GM12878 (cell line): ENCODE measurements around the gene PAPSS2. TPM values are rescaled to one million over a fixed set of nuclear protein-coding genes. Genes with fewer than 3 reads are reported as not detected.

Experiments used
- ATAC-seq: fragments of 200-7000 bp; cut with Tn5 transposase; 3 replicates; pipeline ENCODE4 v1.9.1; 2020; ENCODE audit warnings: mild to moderate bottlenecking, moderate library complexity
- BruUV-seq: library from RNA; stranded (reverse); fragments of 400-500 nt; replicated peaks from 2 replicates; lab custom pipeline; 2021; lab: Mats Ljungman, UMichigan
- CTCF ChIA-PET: fragments of 300-600 bp; sonication (Branson Sonifier 250); formaldehyde crosslinking; extraction: SDS; loops from one replicate; lab custom pipeline; 2021; ENCODE audit warnings: inconsistent platforms; lab: Yijun Ruan, JAX
- POLR2A ChIA-PET: fragments of 350-600 bp; formaldehyde crosslinking; extraction: SDS; loops from one replicate; lab custom pipeline; 2021; ENCODE audit warnings: inconsistent platforms; lab: Charles Lee
- RAD21 ChIA-PET: fragments of 300-600 bp; sonication (Branson Sonifier 250); formaldehyde crosslinking; loops from one replicate; lab custom pipeline; 2023; ENCODE audit warnings: antibody characterized with exemption; ENCODE audit not compliant: unreplicated experiment; lab: Charles Lee
- SMC1A ChIA-PET: fragments of 300-600 bp; sonication (Branson Sonifier 250); formaldehyde crosslinking; loops from one replicate; lab custom pipeline; 2023; ENCODE audit not compliant: unreplicated experiment, uncharacterized antibody; lab: Charles Lee
- DNase-seq: peaks from one replicate; pipeline ENCODE4 v3.0.0-alpha.2; 2011; ENCODE audit warnings: low read depth, low spot score
- FAIRE-seq: peaks from 3 replicates; lab custom pipeline; 2011; peaks lifted over from hg19 to GRCh38; lab: Jason Lieb, UNC
- H2AFZ ChIP-seq: 2 replicates; pipeline ENCODE4 v1.6.0; 2011; ENCODE audit warnings: low read depth, low read length, control low read depth; ENCODE audit not compliant: control insufficient read depth
- H3K27ac ChIP-seq: 2 replicates; pipeline ENCODE4 v1.5.1; 2011; ENCODE audit warnings: control low read depth; ENCODE audit not compliant: control insufficient read depth, insufficient read depth
- H3K27me3 ChIP-seq, 2 experiments: replicated peaks in 1 of 2; 2 replicates each; pipeline versions ENCODE4 v1.6.0 to v1.6.1; 2011; ENCODE audit warnings: low read length in 1 of 2; ENCODE audit not compliant: control insufficient read depth in 2 of 2, insufficient read depth in 2 of 2
- H3K36me3 ChIP-seq, 2 experiments: 2 replicates each; pipeline ENCODE4 v1.5.1; 2011; ENCODE audit warnings: low read length in 1 of 2; ENCODE audit not compliant: control insufficient read depth in 2 of 2, insufficient read depth in 2 of 2
- H3K4me1 ChIP-seq: 2 replicates; pipeline ENCODE4 v1.6.1; 2011; ENCODE audit warnings: mild to moderate bottlenecking, low read length, moderate library complexity, mixed read lengths; ENCODE audit not compliant: control insufficient read depth, insufficient read depth
- H3K4me2 ChIP-seq: 2 replicates; pipeline ENCODE4 v1.6.0; 2011; ENCODE audit warnings: control low read depth; ENCODE audit not compliant: control insufficient read depth, insufficient read depth
- H3K4me3 ChIP-seq: fragments of 200-600 bp; sonication (generic); 2 replicates; pipeline ENCODE4 v1.5.1; 2016
- H3K79me2 ChIP-seq: 2 replicates; pipeline ENCODE4 v1.6.0; 2011; ENCODE audit warnings: low read length; ENCODE audit not compliant: control insufficient read depth, insufficient read depth
- H3K9ac ChIP-seq: 2 replicates; pipeline ENCODE4 v1.8.0; 2011; ENCODE audit warnings: low read length, control low read depth, mixed read lengths; ENCODE audit not compliant: control insufficient read depth, insufficient read depth
- H3K9me3 ChIP-seq: replicated peaks from 3 replicates; pipeline ENCODE4 v1.5.1; 2011; ENCODE audit warnings: mild to moderate bottlenecking, low read length; ENCODE audit not compliant: control insufficient read depth, insufficient read depth
- H4K20me1 ChIP-seq: 2 replicates; pipeline ENCODE4 v1.6.0; 2011; ENCODE audit not compliant: control insufficient read depth, insufficient read depth
- CHD4 ChIP-seq: fragments of 200-600 bp; sonication (generic); IDR thresholded peaks from 2 replicates; pipeline ENCODE4 v1.6.1; 2016; ENCODE audit warnings: mild to moderate bottlenecking
- DPF2 ChIP-seq: fragments of 450-650 bp; IDR thresholded peaks from 2 replicates; pipeline ENCODE4 v1.6.1; 2017; ENCODE audit warnings: mild to moderate bottlenecking
- GABPA ChIP-seq: IDR thresholded peaks from 2 replicates; pipeline ENCODE4 v1.6.1; 2014; ENCODE audit warnings: antibody characterized with exemption, low read depth, mild to moderate bottlenecking, inconsistent platforms
- HCFC1 ChIP-seq: fragments of 150-350 bp; IDR thresholded peaks from 2 replicates; pipeline ENCODE4 v1.6.1; 2014; ENCODE audit warnings: low read length
- HDAC6 ChIP-seq: fragments of 200-600 bp; sonication (generic); IDR thresholded peaks from one replicate; pipeline ENCODE4 v1.8.0; 2017; ENCODE audit warnings: antibody characterized with exemption; ENCODE audit not compliant: unreplicated experiment
- MTA3 ChIP-seq: IDR thresholded peaks from 2 replicates; pipeline ENCODE4 v1.6.1; 2012; ENCODE audit warnings: low read length, inconsistent platforms, borderline replicate concordance
- POLR2AphosphoS5 ChIP-seq: IDR thresholded peaks from 2 replicates; pipeline ENCODE4 v1.6.1; 2011; ENCODE audit warnings: mild to moderate bottlenecking, low read length, inconsistent platforms
- RCOR1 ChIP-seq: conservative IDR thresholded peaks from 2 replicates; pipeline ENCODE4 v1.6.1; 2012; ENCODE audit warnings: low read depth, low read length, improper control_type of control experiment
- ZSCAN29 ChIP-seq: fragments of 450-650 bp; IDR thresholded peaks from 2 replicates; pipeline ENCODE4 v1.6.1; 2017; ENCODE audit warnings: mild to moderate bottlenecking, moderate library complexity
- WGBS: methylation state at CpG from one replicate; pipeline ENCODE4 v1.1.6; 2016; ENCODE audit warnings: low lambda C conversion rate; ENCODE audit not compliant: insufficient replicate concordance, insufficient coverage; ENCODE audit errors: missing lambda C conversion rate; 5-methylcytosine and 5-hydroxymethylcytosine counted together
- in situ Hi-C: fragments of 300-500 bp; cut with MboI; formaldehyde crosslinking; loops from 9 replicates; pipeline ENCODE4 v1.14.3; 2018; ENCODE audit warnings: mixed read lengths
- intact Hi-C: fragments of 100-400 bp; cut with micrococcal nuclease; formaldehyde crosslinking; loops from one replicate; pipeline ENCODE4 v1.14.2; 2022; ENCODE audit not compliant: unreplicated experiment
- polyA plus RNA-seq, 11 experiments: library from polyadenylated mRNA; depleted of rRNA in 4 of 11; unstranded in 6 of 11; stranded (reverse) in 5 of 11; fragments of >200 nt; fragmentation: Nextera tagmentation in 4 of 11; fragmentation: Illumina TruSeq in 1 of 11; extraction: Ambion mirVana in 4 of 11; extraction: Trizol in 1 of 11; gene quantifications; 1 replicate in 1 of 11; 2 replicates in 10 of 11; pipeline versions ENCODE4 v1.2.1 to v1.2.3, GENCODE V29; 2011 to 2016; ENCODE audit warnings: inconsistent platforms in 2 of 11, missing spikeins in 2 of 11, low read depth in 1 of 11
- total RNA-seq, 4 experiments: library from RNA; depleted of rRNA in 3 of 4; stranded (reverse); fragments of >200 nt in 3 of 4; fragmentation: Illumina TruSeq in 1 of 4; extraction: Trizol in 1 of 4; gene quantifications; 2 replicates each; pipeline versions ENCODE4 v1.2.1 to v1.2.3, GENCODE V29; 2013 to 2021
- TF ChIP-seq, protein P1 (sequence below): fragments of 450-650 bp; IDR thresholded peaks from 2 replicates; pipeline ENCODE4 v1.6.1; 2017; ENCODE audit warnings: mild to moderate bottlenecking, low read depth, inconsistent platforms; ENCODE audit not compliant: poor library complexity, severe bottlenecking
- TF ChIP-seq, protein P2 (sequence below): fragments of 450-650 bp; IDR thresholded peaks from 2 replicates; pipeline ENCODE4 v1.6.1; 2016; ENCODE audit warnings: mild to moderate bottlenecking
- TF ChIP-seq, protein P3 (sequence below): fragments of 450-650 bp; IDR thresholded peaks from 2 replicates; pipeline ENCODE4 v1.6.1; 2017; ENCODE audit warnings: mild to moderate bottlenecking, moderate library complexity
- TF ChIP-seq, protein P4 (sequence below): fragments of 450-650 bp; IDR thresholded peaks from 2 replicates; pipeline ENCODE4 v1.6.1; 2014; ENCODE audit warnings: mild to moderate bottlenecking
- TF ChIP-seq, protein P5 (sequence below): fragments of 450-650 bp; IDR thresholded peaks from 2 replicates; pipeline ENCODE4 v1.6.1; 2018; ENCODE audit warnings: mild to moderate bottlenecking, low read depth, moderate library complexity; ENCODE audit not compliant: partially characterized antibody

Gene PAPSS2
- total and polyA plus RNA-seq, 10 of the 15 experiments (the other 5 are each of a cell fraction or from before 2014, with no cell fraction given): 0.15 to 2.1 (median 0.37) TPM

DNA sequence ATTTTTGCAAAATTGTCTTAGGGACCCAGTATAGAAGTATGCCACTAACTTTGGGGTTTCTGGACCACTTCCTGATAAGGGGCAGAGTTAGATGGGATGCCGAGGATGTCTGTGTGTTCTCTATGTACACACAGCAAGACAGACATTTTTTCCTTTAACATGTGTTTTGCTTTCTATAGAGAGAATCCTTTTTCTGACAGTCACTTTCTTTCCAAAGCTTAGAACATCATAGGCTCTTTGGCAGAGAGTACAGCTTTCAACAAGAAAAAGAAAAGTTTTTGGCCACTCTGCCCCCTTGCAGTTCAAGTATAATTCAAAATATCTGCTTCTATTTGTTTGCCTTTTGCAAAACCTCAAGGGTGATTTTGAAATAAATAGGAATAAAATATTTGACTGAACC is 44.1 kb downstream of the PAPSS2 start:
- no peaks in the 10 kb centered on the region for H4K20me1 ChIP-seq
- FAIRE-seq: no peak
- in situ Hi-C loops: no loop called here
- POLR2A ChIA-PET: no interaction called here
- no peak overlapping the region for H3K4me3 ChIP-seq
- no peak overlapping the region for H2AFZ ChIP-seq
- RAD21 ChIA-PET: no interaction called here
- H3K4me2 ChIP-seq: no peak overlapping the region
- no peak overlapping the region for H3K27ac ChIP-seq
- SMC1A ChIA-PET: no interaction called here
- H3K9ac ChIP-seq: no peak overlapping the region
- intact Hi-C loops: no loop called here
- 0% methylated on average over 1 of the region's 1 CpG for WGBS
- no peaks in the 10 kb centered on the region for H3K36me3 ChIP-seq
- H3K79me2 ChIP-seq: no peaks in the 10 kb centered on the region
- BruUV-seq: no TSS peak
- no peak for ATAC-seq
- no peaks in the 10 kb centered on the region for H3K9me3 ChIP-seq
- CTCF ChIA-PET: no interaction called here
- no peaks in the 10 kb centered on the region for H3K27me3 ChIP-seq
- H3K4me1 ChIP-seq: no peaks in the 10 kb centered on the region
- no peak for DNase-seq
- TF ChIP-seq POLR2AphosphoS5 (no peak), GABPA (no peak), DPF2 (no peak), MTA3 (no peak), RCOR1 (no peak), HCFC1 (no peak), CHD4 (no peak), HDAC6 (no peak), ZSCAN29 (no peak)
- TF ChIP-seq, protein P1, sequence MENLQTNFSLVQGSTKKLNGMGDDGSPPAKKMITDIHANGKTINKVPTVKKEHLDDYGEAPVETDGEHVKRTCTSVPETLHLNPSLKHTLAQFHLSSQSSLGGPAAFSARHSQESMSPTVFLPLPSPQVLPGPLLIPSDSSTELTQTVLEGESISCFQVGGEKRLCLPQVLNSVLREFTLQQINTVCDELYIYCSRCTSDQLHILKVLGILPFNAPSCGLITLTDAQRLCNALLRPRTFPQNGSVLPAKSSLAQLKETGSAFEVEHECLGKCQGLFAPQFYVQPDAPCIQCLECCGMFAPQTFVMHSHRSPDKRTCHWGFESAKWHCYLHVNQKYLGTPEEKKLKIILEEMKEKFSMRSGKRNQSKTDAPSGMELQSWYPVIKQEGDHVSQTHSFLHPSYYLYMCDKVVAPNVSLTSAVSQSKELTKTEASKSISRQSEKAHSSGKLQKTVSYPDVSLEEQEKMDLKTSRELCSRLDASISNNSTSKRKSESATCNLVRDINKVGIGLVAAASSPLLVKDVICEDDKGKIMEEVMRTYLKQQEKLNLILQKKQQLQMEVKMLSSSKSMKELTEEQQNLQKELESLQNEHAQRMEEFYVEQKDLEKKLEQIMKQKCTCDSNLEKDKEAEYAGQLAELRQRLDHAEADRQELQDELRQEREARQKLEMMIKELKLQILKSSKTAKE: no peak
- TF ChIP-seq, protein P2, sequence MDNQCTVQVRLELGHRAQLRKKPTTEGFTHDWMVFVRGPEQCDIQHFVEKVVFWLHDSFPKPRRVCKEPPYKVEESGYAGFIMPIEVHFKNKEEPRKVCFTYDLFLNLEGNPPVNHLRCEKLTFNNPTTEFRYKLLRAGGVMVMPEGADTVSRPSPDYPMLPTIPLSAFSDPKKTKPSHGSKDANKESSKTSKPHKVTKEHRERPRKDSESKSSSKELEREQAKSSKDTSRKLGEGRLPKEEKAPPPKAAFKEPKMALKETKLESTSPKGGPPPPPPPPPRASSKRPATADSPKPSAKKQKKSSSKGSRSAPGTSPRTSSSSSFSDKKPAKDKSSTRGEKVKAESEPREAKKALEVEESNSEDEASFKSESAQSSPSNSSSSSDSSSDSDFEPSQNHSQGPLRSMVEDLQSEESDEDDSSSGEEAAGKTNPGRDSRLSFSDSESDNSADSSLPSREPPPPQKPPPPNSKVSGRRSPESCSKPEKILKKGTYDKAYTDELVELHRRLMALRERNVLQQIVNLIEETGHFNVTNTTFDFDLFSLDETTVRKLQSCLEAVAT: no peak
- TF ChIP-seq, protein P3, sequence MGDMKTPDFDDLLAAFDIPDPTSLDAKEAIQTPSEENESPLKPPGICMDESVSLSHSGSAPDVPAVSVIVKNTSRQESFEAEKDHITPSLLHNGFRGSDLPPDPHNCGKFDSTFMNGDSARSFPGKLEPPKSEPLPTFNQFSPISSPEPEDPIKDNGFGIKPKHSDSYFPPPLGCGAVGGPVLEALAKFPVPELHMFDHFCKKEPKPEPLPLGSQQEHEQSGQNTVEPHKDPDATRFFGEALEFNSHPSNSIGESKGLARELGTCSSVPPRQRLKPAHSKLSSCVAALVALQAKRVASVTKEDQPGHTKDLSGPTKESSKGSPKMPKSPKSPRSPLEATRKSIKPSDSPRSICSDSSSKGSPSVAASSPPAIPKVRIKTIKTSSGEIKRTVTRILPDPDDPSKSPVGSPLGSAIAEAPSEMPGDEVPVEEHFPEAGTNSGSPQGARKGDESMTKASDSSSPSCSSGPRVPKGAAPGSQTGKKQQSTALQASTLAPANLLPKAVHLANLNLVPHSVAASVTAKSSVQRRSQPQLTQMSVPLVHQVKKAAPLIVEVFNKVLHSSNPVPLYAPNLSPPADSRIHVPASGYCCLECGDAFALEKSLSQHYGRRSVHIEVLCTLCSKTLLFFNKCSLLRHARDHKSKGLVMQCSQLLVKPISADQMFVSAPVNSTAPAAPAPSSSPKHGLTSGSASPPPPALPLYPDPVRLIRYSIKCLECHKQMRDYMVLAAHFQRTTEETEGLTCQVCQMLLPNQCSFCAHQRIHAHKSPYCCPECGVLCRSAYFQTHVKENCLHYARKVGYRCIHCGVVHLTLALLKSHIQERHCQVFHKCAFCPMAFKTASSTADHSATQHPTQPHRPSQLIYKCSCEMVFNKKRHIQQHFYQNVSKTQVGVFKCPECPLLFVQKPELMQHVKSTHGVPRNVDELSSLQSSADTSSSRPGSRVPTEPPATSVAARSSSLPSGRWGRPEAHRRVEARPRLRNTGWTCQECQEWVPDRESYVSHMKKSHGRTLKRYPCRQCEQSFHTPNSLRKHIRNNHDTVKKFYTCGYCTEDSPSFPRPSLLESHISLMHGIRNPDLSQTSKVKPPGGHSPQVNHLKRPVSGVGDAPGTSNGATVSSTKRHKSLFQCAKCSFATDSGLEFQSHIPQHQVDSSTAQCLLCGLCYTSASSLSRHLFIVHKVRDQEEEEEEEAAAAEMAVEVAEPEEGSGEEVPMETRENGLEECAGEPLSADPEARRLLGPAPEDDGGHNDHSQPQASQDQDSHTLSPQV: no peak
- TF ChIP-seq, protein P4, sequence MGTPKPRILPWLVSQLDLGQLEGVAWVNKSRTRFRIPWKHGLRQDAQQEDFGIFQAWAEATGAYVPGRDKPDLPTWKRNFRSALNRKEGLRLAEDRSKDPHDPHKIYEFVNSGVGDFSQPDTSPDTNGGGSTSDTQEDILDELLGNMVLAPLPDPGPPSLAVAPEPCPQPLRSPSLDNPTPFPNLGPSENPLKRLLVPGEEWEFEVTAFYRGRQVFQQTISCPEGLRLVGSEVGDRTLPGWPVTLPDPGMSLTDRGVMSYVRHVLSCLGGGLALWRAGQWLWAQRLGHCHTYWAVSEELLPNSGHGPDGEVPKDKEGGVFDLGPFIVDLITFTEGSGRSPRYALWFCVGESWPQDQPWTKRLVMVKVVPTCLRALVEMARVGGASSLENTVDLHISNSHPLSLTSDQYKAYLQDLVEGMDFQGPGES: no peak
- TF ChIP-seq, protein P5, sequence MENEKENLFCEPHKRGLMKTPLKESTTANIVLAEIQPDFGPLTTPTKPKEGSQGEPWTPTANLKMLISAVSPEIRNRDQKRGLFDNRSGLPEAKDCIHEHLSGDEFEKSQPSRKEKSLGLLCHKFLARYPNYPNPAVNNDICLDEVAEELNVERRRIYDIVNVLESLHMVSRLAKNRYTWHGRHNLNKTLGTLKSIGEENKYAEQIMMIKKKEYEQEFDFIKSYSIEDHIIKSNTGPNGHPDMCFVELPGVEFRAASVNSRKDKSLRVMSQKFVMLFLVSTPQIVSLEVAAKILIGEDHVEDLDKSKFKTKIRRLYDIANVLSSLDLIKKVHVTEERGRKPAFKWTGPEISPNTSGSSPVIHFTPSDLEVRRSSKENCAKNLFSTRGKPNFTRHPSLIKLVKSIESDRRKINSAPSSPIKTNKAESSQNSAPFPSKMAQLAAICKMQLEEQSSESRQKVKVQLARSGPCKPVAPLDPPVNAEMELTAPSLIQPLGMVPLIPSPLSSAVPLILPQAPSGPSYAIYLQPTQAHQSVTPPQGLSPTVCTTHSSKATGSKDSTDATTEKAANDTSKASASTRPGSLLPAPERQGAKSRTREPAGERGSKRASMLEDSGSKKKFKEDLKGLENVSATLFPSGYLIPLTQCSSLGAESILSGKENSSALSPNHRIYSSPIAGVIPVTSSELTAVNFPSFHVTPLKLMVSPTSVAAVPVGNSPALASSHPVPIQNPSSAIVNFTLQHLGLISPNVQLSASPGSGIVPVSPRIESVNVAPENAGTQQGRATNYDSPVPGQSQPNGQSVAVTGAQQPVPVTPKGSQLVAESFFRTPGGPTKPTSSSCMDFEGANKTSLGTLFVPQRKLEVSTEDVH: no peak
